Ascending aorta (tissue), 2 donors: Measurements from ENCODE around the gene NDST1. TPM values are rescaled to one million over a fixed set of nuclear protein-coding genes. Genes with fewer than 3 reads are reported as not detected.

ENCODE experiments used
- DNase-seq, 2 donors: peaks; one replicate each; pipeline ENCODE4 v3.0.0-alpha.2; 2019; ENCODE audit warnings: low spot score in 2 of 2
- H3K27ac ChIP-seq, 2 donors: fragments of 200-600 bp; sonication (generic); one replicate each; pipeline ENCODE4 v1.5.1; 2016 to 2017; ENCODE audit warnings: mild to moderate bottlenecking in 1 of 2
- H3K27me3 ChIP-seq: fragments of 200-600 bp; sonication (generic); one replicate; pipeline ENCODE4 v1.5.1; 2017
- H3K36me3 ChIP-seq, 2 donors: fragments of 200-600 bp; sonication (generic); one replicate each; pipeline ENCODE4 v1.5.1; 2016
- H3K4me1 ChIP-seq, 2 donors: fragments of 200-600 bp; sonication (generic); one replicate each; pipeline ENCODE4 v1.5.1; 2016 to 2017; ENCODE audit warnings: mild to moderate bottlenecking in 1 of 2
- H3K4me3 ChIP-seq, 2 donors: fragments of 200-600 bp; sonication (generic); one replicate each; pipeline ENCODE4 v1.5.1; 2016 to 2017; ENCODE audit warnings: mild to moderate bottlenecking in 1 of 2
- H3K9me3 ChIP-seq, 2 donors: fragments of 200-600 bp; sonication (generic); one replicate each; pipeline ENCODE4 v1.5.1; 2016
- intact Hi-C: fragments of 100-400 bp; cut with DNase I; formaldehyde crosslinking; loops from one replicate; pipeline ENCODE4 v1.15.1; 2023
- total RNA-seq: library from RNA; depleted of rRNA; stranded (reverse); fragments of >200 nt; gene quantifications from one replicate; pipeline ENCODE4 v1.1.0, GENCODE V29; 2016
- TF ChIP-seq, protein P1 (sequence below), 3 experiments: fragments of 200-600 bp in 2 of 3; fragments of 450-650 bp in 1 of 3; sonication (generic) in 2 of 3; IDR thresholded peaks; one replicate each; pipeline ENCODE4 v1.5.1; 2016 to 2019; ENCODE audit warnings: antibody characterized with exemption in 3 of 3, mild to moderate bottlenecking in 1 of 3, moderate library complexity in 1 of 3

The NDST1 gene
- total RNA-seq, 1 donor from 2014 or later = 71.5 TPM

- H3K36me3 ChIP-seq = no peaks in the 10 kb centered on the region
- H3K27me3 ChIP-seq = no peaks in the 10 kb centered on the region
- TF ChIP-seq, protein P1, sequence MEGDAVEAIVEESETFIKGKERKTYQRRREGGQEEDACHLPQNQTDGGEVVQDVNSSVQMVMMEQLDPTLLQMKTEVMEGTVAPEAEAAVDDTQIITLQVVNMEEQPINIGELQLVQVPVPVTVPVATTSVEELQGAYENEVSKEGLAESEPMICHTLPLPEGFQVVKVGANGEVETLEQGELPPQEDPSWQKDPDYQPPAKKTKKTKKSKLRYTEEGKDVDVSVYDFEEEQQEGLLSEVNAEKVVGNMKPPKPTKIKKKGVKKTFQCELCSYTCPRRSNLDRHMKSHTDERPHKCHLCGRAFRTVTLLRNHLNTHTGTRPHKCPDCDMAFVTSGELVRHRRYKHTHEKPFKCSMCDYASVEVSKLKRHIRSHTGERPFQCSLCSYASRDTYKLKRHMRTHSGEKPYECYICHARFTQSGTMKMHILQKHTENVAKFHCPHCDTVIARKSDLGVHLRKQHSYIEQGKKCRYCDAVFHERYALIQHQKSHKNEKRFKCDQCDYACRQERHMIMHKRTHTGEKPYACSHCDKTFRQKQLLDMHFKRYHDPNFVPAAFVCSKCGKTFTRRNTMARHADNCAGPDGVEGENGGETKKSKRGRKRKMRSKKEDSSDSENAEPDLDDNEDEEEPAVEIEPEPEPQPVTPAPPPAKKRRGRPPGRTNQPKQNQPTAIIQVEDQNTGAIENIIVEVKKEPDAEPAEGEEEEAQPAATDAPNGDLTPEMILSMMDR (IDR thresholded peaks at IDR 0.05) = peak; percentile 59 to 83 (median 79)
- peak overlapping the region in 1 of 2 donors; percentile 4 for H3K4me3 ChIP-seq
- peaks cover 14 to 51% of the 10 kb centered on the region in 2 donors for H3K4me1 ChIP-seq
- intact Hi-C loops = loop anchor here (1.0 to 10.0 kb wide), 4 partner anchors 37 to 445 kb away; no protein-coding TSS in a partner anchor
- H3K27ac ChIP-seq = peak overlapping the region; percentile 58 to 96
- peak; percentile 11 to 82 for DNase-seq
- no peaks in the 10 kb centered on the region for H3K9me3 ChIP-seq
Observed at GRCh38 chr5:150589862-150590601, 82.1 kb downstream of the NDST1 start.

DNA sequence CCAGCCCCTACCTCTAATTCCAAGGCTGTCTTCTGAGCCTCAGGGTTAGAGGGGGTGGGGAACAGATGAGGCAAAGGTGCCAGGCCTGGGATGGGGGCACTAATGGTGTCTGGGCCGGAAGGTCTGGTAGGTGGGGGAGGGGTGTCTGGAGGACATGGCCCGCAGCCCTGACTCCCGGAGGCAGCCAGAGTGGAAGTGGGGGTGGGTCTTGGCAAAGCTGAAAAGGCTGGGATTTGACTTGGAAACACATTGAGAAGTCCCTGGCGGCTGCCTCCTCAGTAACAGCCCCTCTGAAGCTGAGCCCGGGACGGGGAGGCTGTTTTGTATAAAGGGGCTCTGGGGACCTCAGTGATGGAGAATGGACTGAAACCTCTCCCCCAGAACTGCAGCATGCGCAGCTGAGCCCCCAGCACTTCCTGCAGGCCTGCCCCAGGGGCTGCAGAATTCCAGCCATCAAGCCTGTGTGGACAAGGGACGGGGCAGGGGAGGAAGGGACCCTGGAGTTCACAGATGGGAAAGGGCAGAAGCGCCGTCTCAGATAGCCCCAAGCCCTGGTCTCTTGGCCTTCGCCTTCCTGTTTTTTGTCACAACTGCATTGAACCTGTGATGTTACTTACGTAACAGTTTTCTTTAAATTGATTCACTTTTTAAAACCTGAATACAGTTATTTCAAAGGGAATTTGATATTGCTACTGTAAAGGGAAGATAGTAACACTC, 83.2 kb downstream of the NDST1 start:
- intact Hi-C loops = loop anchor here (2.0 to 10.0 kb wide), 3 partner anchors 36 to 446 kb away; no protein-coding TSS in a partner anchor
- no peaks in the 10 kb centered on the region for H3K36me3 ChIP-seq
- DNase-seq = peak; percentile 9 to 69
- TF ChIP-seq, protein P1 (IDR thresholded peaks at IDR 0.05) = no peak
- peaks cover 18 to 61% of the 10 kb centered on the region in 2 donors for H3K4me1 ChIP-seq
- H3K4me3 ChIP-seq = peak overlapping the region in 1 of 2 donors; percentile 34
- H3K9me3 ChIP-seq = no peaks in the 10 kb centered on the region
- no peaks in the 10 kb centered on the region for H3K27me3 ChIP-seq
- H3K27ac ChIP-seq = peak overlapping the region; percentile 58 to 96

GRCh38 chr5:150593593-150593992, 85.7 kb downstream of the NDST1 start:
- DNase-seq = no peak

DNA sequence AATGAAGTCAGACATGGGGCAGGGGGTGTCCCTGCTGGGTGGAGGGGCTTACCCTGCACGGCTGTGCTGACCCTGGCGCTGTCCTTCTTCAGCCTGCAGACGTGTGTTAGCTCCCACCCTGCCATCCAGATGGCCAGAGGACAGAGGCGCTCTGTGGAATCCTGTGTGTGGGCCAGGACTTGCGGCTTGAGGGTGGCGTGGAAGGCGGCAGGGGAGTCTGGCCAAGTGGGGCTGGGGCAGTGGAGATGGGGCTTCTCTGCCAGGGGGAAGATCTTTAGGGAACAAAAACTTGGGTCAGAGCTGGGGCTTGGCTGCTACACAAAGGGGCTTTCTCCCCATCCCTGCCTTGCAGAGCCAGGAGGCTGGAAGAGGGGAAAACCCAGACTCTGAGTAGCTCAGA, 86.1 kb downstream of the NDST1 start:
- peaks cover 29 to 86% of the 10 kb centered on the region in 2 donors for H3K4me1 ChIP-seq
- H3K27ac ChIP-seq = peak overlapping the region; percentile 92 to 96
- H3K4me3 ChIP-seq = no peak overlapping the region
- no peaks in the 10 kb centered on the region for H3K9me3 ChIP-seq
- no peaks in the 10 kb centered on the region for H3K36me3 ChIP-seq
- TF ChIP-seq, protein P1 (IDR thresholded peaks at IDR 0.05) = no peak
- DNase-seq = peak in 1 of 2 donors; percentile 62
- intact Hi-C loops = loop anchor here (5.0 to 10.0 kb wide), 2 partner anchors 33 to 449 kb away; no protein-coding TSS in a partner anchor
- H3K27me3 ChIP-seq = no peaks in the 10 kb centered on the region

More at GRCh38 chr5:150593593-150593992, 85.7 kb downstream of the NDST1 start:
- Histone ChIP-seq H3K4me3 (no peak overlapping the region), H3K36me3 (no peaks in the 10 kb centered on the region), H3K27ac (peak overlapping the region; percentile 92 to 96), H3K4me1 (peaks cover 29 to 82% of the 10 kb centered on the region in 2 donors), H3K27me3 (no peaks in the 10 kb centered on the region), H3K9me3 (no peaks in the 10 kb centered on the region)
- TF ChIP-seq, protein P1 (IDR thresholded peaks at IDR 0.05) = no peak
- intact Hi-C loops = loop anchor here (5.0 to 10.0 kb wide), 2 partner anchors 34 to 449 kb away; no protein-coding TSS in a partner anchor

GRCh38 chr5:150595466-150596031, 87.6 kb downstream of the NDST1 start:
- DNase-seq = peak in 1 of 2 donors; percentile 78
- H3K27ac ChIP-seq = peak overlapping the region; percentile 92 to 96
- no peaks in the 10 kb centered on the region for H3K9me3 ChIP-seq
- intact Hi-C loops = loop anchor here (10.0 kb wide), 1 partner anchor 451 kb away; no protein-coding TSS in a partner anchor
- H3K4me3 ChIP-seq = no peak overlapping the region
- no peaks in the 10 kb centered on the region for H3K36me3 ChIP-seq
- no peaks in the 10 kb centered on the region for H3K27me3 ChIP-seq
- H3K4me1 ChIP-seq = peaks cover 37 to 90% of the 10 kb centered on the region in 2 donors
- TF ChIP-seq, protein P1 (IDR thresholded peaks at IDR 0.05) = no peak
